GM04503 (cell line): ENCODE measurements around the gene MYO5B.
"Not testable (repeated sequence)": the region's sequence is repeated elsewhere in the genome, so short reads cannot be mapped to it uniquely, and the experiment has no call there.

Source experiments
- DNase-seq: peaks from one replicate; pipeline ENCODE4 v3.0.0-alpha.2; 2012; ENCODE audit warnings: low read depth

Gene MYO5B

GRCh38 chr18:49854681-49855080, 340.3 kb downstream of the MYO5B start:
- no peak for DNase-seq

- DNase-seq: no peak
These were observed 341.5 kb downstream of the MYO5B start for GRCh38 chr18:49853436-49853835.

GRCh38 chr18:49853011-49853410, 341.9 kb downstream of the MYO5B start:
- no peak for DNase-seq

DNA sequence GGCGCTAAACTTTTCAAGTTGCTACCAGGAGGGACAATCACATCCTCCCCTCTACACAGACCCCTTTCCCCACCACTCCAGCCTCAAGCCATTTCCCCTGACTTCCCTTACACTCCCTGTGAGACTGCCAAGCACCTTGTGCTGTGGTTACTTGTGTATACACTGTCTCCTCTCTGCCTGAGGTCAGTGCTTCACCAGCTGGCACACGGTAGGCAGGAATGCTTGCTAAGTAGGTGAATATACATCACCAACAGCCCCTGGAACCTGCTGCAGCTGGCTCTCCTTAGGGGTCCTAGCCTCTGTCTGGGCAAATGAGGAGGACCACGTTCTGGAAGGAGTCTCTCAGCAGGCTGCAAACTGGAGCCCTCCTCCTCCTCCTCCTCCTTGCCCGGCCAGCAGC, 343.3 kb downstream of the MYO5B start:
- no peak for DNase-seq

- DNase-seq: no peak
These were observed 344.3 kb downstream of the MYO5B start for GRCh38 chr18:49850636-49851035.

DNA sequence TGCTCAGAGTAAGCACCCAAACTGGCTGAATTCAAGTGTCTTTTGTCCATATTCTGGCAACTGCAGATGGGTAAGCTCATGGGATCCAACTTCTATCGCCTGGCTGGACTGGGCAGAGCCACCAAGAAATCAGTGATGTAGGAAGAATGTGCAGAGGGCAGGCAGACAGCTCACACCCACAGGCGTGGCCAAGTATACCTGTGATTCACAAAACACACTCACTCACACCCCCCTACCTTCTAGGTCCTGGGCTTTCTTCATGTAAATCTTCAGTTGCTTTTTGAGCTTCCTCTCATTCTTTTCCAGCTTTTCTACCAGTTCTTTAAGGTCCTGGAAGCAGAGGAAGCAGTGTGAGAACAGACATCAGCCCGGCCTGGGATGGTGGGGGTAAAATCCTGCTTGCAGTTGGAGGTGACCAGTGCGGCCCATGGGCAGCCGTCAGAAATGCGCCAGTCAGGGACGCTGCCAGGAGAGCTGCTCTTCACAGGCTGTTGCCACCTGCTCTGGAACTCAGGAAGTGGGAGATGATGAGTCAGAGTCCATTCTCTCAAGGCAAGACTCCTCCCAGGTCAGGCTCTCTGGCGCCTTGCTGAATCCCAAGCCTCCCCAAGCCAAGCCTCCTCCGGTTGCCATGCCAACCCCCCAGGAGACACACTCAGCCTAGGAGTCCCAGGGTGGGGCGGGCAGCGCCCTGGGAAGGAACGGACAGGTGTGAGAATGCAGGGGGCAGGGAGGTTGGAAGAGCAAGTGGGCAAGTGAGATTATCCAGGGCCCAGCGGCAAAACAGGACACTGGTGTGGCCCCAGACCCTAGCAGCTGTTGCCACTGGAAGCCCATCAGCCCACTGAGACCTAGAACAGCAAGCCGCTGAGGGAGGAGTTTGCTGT, 345.4 kb downstream of the MYO5B start:
- peak; percentile 21 for DNase-seq

GRCh38 chr18:49848115-49848514, 346.8 kb downstream of the MYO5B start:
- no peak for DNase-seq

- DNase-seq: no peak
These were observed 347.4 kb downstream of the MYO5B start for GRCh38 chr18:49847524-49847923.

DNA sequence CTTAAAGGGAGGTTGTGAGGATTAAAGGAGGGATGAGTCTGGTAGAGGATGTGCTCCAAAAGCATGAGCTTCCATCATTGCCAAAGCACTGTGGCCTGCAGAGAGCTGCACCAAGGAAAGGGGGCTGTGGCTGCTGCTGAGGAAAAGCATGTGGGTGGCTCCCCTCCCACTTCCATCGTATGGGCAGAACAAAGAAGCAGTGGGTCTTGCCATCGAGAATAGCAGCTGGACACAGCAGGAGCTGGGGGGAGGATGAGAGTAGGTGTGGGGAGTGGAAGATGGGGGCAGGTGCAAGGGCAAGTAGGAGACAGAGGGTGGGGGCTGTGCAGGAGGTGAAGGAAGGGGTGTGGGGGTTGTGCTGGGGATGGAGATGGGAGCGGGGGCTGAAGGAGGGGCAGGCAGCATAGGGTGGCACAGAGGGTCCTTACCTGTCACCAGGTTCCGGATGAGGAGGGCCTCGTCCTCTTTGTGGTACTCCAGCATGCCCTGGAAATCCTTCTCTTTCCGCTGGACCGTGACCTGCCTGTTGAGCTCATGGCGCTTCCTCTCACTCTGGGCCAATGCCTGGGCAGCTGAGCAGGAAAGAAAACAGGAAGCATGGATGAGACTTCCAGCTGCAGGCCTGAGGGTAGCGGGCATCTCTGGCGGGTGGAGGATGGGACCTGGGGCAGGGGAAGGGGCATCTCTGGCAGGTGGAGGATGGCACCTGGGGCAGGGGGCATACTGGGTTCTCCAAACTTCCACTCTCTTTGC, 348.1 kb downstream of the MYO5B start:
- DNase-seq: no peak

DNA sequence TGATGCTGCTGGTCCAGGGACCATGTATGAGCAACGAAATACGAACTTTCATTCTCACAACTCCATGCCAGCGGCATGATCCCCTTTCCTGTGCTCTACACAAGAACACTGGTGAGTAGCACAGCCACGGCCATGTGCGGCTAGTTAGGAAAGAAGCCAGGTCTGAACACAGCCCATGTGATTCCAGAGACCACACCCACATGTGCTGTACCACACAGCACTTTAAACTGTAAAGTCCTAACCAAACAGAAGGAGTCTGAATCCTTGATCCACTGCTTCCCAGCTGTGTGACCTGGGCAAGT, 348.6 kb downstream of the MYO5B start:
- DNase-seq: peak; percentile 4

DNA sequence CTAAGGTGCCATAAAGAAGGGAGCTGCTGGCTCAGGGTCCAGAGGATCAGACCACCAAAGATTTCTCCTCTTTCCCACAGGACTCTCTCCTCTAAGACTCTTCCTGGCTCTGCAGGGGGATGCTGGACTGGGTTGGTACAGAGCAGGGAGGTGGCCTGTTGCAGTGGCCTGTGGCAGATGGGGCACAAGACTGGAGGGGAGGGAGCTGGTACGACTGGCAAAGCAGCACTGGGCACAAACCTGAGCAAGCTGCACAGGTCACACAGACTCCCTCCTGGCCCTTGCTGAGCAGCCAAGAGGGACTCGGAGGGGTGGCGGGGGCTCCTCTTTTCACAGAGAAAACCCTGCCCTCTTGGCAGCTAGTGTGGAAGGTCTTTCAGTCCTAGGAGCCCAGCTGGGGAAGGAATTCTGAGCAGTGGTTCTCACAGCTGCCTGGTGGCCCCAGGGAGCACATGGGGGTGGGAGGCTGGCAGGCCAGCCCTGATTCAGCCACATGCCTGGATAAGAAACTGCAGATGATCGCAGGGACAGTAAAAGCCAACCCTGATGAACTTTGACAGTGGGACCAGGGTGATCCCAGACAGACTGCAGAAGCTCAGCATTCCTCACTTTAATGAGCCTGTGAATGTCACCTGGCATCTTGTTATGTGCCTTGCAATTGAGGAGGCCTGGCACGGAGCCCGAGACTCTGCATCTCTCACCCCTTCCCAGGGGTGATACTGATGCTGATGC, 349.2 kb downstream of the MYO5B start:
- no peak for DNase-seq

GRCh38 chr18:49844903-49845302, 350.0 kb downstream of the MYO5B start:
- DNase-seq: no peak

DNA sequence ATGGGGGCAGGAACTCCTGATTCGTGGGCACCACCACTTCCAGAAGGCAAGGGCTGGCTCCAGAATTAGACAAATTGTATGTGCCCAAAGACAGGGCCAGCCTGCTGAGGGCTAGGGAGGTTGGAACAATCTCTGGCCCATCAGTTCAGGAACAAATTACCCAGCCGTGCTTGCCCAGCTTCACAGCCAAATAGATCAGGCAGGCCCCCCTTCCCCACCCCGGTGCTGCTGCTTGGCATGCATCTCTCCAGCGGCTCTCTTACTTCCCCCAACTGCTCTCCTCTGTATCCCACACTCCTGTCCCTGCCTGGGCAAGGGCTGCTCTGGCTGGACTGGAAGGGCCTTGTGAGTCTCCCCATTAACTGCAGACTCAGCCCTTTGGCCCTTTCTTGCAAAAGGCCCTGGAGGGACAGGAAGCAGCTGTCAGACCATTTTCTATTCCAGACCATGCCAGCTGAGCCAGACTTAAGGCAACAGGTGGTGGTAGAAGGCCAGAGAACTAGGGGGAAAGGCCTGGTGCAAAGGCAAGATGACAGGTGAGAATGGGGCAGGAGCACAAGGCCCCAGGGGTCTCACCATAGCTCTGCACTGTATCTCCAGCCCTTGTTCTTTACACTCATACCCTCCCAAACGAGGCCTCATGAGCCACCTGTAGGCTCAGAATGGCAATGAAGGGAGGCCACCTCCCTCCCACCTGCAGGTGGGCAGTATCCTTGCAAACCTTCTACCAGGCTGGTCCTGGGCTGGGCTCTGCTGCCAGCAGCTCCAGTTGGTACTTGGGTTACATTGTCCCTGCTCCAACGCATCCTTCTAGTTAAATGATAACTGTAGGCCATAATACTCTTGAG, 350.9 kb downstream of the MYO5B start:
- no peak for DNase-seq

DNA sequence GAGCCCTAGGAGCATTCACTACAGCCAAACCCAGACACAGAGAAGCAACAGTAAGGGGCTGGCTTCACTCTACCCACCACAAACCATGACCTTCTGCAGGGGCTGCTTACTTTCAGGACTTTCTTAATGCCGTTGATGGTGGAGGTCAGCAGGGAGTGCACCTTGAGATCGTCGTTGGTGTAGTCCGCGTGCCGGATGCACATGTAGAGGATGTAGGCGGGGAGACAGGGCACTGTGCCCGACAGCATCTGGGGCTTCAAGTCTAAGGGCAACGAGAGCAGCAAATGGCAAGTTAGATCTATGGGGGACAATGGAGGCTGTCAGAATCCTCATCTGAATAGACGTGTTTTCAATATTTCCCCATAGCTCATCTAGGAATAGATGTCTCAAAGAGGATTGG, 351.8 kb downstream of the MYO5B start:
- DNase-seq: no peak

GRCh38 chr18:49842656-49843055, 352.3 kb downstream of the MYO5B start:
- DNase-seq: no peak

- DNase-seq: no peak
These were observed 353.4 kb downstream of the MYO5B start for GRCh38 chr18:49841236-49842217.

DNA sequence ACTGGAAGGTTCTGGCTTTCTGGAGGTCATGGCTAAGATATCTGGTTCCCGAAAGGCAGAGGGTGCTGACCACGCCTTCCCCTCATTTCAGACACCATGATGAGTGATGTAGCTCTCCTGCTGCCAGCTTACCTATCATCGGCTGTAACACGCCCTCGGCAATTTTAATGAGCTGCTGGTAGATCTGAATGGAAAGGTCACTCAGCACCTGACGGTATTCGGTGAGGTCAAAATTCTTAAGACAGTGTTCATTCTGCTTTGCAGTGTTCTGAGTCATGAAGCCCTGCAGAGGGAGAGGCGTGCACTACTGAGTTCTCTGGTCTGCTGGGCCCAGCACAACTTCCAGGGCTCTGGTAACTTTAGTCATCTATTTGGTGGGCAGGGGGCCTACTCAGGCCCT, 355.9 kb downstream of the MYO5B start:
- DNase-seq: no peak

- no peak for DNase-seq
These were observed 356.6 kb downstream of the MYO5B start for GRCh38 chr18:49838381-49838780.

DNA sequence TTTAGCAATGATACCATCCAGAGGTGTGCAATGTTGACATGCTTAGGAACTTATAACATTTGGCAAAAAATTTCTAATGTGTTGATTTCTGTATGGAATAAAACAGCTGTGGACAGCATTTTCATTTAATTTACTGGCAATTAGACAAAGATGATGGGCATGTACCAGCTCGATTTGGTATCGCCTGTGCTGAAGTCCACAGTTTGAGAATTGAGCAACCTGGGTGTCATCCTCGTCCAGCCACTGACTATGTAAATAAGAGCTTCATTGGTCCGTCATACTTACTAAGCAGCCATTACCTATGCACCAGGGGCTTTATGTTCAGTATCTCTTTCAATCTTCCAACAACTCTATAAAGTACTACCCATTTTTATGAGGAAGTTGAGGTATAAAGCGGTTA, 357.1 kb downstream of the MYO5B start:
- no peak for DNase-seq

DNA sequence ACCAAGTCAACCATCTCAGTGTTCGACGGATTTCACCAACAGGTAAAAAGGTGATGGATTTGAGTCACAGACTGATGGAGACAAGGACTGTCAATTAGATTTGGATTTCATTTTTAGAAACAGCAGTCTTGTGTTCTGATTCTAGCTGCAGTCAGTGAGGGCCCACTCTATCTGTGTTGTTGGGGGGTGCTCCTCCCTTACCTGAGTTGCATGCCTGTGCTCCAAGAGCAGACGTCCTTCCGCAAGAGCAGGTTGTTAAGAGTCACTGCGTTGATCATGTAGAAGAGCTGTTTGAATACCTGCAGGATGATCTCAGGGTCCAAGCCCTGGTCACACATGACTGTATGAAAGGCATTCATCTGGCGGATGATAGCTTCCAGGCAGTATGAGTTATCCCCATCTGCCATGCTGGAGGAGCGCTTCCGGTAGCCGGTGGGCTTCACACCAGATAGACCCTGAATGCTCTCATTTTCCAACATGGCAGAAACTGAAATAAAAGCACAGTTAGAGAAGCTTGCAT, 357.6 kb downstream of the MYO5B start:
- not testable (repeated sequence) for DNase-seq
